HG03045 (cell line): ENCODE results near the gene CLDN14.
"Not testable (repeated sequence)": the region's sequence is repeated elsewhere in the genome, so short reads cannot be mapped to it uniquely, and the experiment has no call there.

Experiments
- ATAC-seq: cut with Tn5 transposase; IDR thresholded peaks from one replicate; pipeline ENCODE4 v1.9.1; 2021; ENCODE audit warnings: mild to moderate bottlenecking, moderate library complexity; ENCODE audit not compliant: unreplicated experiment

CLDN14 gene

GRCh38 chr21:36502365-36502764, 22.4 kb upstream of the CLDN14 start:
- ATAC-seq = no peak

- ATAC-seq = no peak
Observed at GRCh38 chr21:36501589-36501892, 21.6 kb upstream of the CLDN14 start.

- ATAC-seq = no peak
Observed at GRCh38 chr21:36499578-36500471, 19.9 kb upstream of the CLDN14 start.

GRCh38 chr21:36494557-36494956, 14.6 kb upstream of the CLDN14 start:
- ATAC-seq = no peak

GRCh38 chr21:36491209-36491910, 11.4 kb upstream of the CLDN14 start:
- ATAC-seq = no peak

GRCh38 chr21:36489776-36490165, 9.8 kb upstream of the CLDN14 start:
- no peak for ATAC-seq

GRCh38 chr21:36489103-36489775, 9.3 kb upstream of the CLDN14 start:
- ATAC-seq = no peak

GRCh38 chr21:36487641-36488307, 7.9 kb upstream of the CLDN14 start:
- ATAC-seq = no peak

GRCh38 chr21:36486246-36486645, 6.3 kb upstream of the CLDN14 start:
- ATAC-seq = no peak

GRCh38 chr21:36485476-36485875, 5.6 kb upstream of the CLDN14 start:
- no peak for ATAC-seq

- no peak for ATAC-seq
Observed at GRCh38 chr21:36483095-36483494, 3.2 kb upstream of the CLDN14 start.

- ATAC-seq = no peak
Observed at GRCh38 chr21:36482673-36483072, 2.8 kb upstream of the CLDN14 start.

GRCh38 chr21:36482181-36482580, 2.3 kb upstream of the CLDN14 start:
- ATAC-seq = no peak

- ATAC-seq = no peak
Observed at GRCh38 chr21:36481639-36482038, 1.7 kb upstream of the CLDN14 start.

- no peak for ATAC-seq
Observed at GRCh38 chr21:36480618-36481017, 696 bp upstream of the CLDN14 start.

GRCh38 chr21:36478941-36479340, 981 bp downstream of the CLDN14 start:
- no peak for ATAC-seq

- no peak for ATAC-seq
Observed at GRCh38 chr21:36478207-36478701, 1.7 kb downstream of the CLDN14 start.

GRCh38 chr21:36477559-36477958, 2.4 kb downstream of the CLDN14 start:
- no peak for ATAC-seq

GRCh38 chr21:36477001-36477400, 2.9 kb downstream of the CLDN14 start:
- ATAC-seq = no peak

GRCh38 chr21:36476541-36476940, 3.4 kb downstream of the CLDN14 start:
- ATAC-seq = not testable (repeated sequence)

GRCh38 chr21:36474591-36474990, 5.3 kb downstream of the CLDN14 start:
- no peak for ATAC-seq
